Measurements from ENCODE around the gene KIAA0586. TPM values are rescaled to one million over a fixed set of nuclear protein-coding genes. Genes with fewer than 3 reads are reported as not detected.
"Not testable (repeated sequence)": the region's sequence is repeated elsewhere in the genome, so short reads cannot be mapped to it uniquely, and the experiment has no call there.

The KIAA0586 gene
- total RNA-seq, 1 experiment from 2014 or later: 23.5 TPM

- H3K36me3 Mint-ChIP-seq: peaks cover 4% of the 10 kb centered on the region; the same call in 1 of the 2 replicates
- DNase-seq (ENCODE audit: low spot score): no peak
- CTCF ChIA-PET: interaction anchor here (0.6 to 2.2 kb wide), 67 partner anchors 9 to 1006 kb away, joined by 3 to 44 read pairs (median 4); partner anchors contain the start of gene DACT1
- H3K4me3 Mint-ChIP-seq: no peak overlapping the region
- H3K27me3 Mint-ChIP-seq (ENCODE audit: low read depth): no peaks in the 10 kb centered on the region
- POLR2A ChIA-PET: interaction anchor here (0.5 kb wide), 1 partner anchor 136 kb away, joined by 3 read pairs; the partner anchor contains the start of gene DACT1
- TF ChIP-seq CTCF (IDR thresholded peaks at IDR 0.05) (peak; percentile 73), NFATC4 (CRISPR knock-in tag; IDR thresholded peaks at IDR 0.05) (no peak)
- H3K27ac Mint-ChIP-seq: no peak overlapping the region
- H3K9me3 Mint-ChIP-seq: no peaks in the 10 kb centered on the region
- no peaks in the 10 kb centered on the region for H3K4me1 Mint-ChIP-seq
- peak; percentile 78 for ATAC-seq
Measured at GRCh38 chr14:58501214-58501816, 73.8 kb downstream of the KIAA0586 start.

GRCh38 chr14:58513272-58513671 lies 85.8 kb downstream of the KIAA0586 start:
- CTCF ChIA-PET: no interaction called here
- Mint-ChIP-seq H3K36me3 (peaks cover 11% of the 10 kb centered on the region), H3K9me3 (peaks cover 11% of the 10 kb centered on the region), H3K4me1 (no peaks in the 10 kb centered on the region), H3K27me3 (ENCODE audit: low read depth) (no peaks in the 10 kb centered on the region), H3K4me3 (no peak overlapping the region), H3K27ac (no peak overlapping the region)
- DNase-seq (ENCODE audit: low spot score) (no peak), ATAC-seq (no peak)
- no peak for TF ChIP-seq USF2 (CRISPR knock-in tag; IDR thresholded peaks at IDR 0.05)
- TF ChIP-seq KAT7 (CRISPR knock-in tag; IDR thresholded peaks at IDR 0.05; ENCODE audit: borderline replicate concordance): no peak
- TF ChIP-seq ZNF219 (CRISPR knock-in tag; IDR thresholded peaks at IDR 0.05; ENCODE audit: borderline replicate concordance): no peak
- POLR2A ChIA-PET: no interaction called here

- H3K9me3 Mint-ChIP-seq: peaks cover 16% of the 10 kb centered on the region
- DNase-seq (ENCODE audit: low spot score) (no peak), ATAC-seq (no peak)
- no peaks in the 10 kb centered on the region for H3K27me3 Mint-ChIP-seq (ENCODE audit: low read depth)
- no peak overlapping the region for H3K27ac Mint-ChIP-seq
- TF ChIP-seq TEAD1 (CRISPR knock-in tag; IDR thresholded peaks at IDR 0.05) (no peak), ZNF671 (CRISPR knock-in tag; IDR thresholded peaks at IDR 0.05) (no peak), NR2C2 (CRISPR knock-in tag; IDR thresholded peaks at IDR 0.05) (no peak), ZNF425 (CRISPR knock-in tag; conservative IDR thresholded peaks at IDR 0.05) (no peak), ELF4 (CRISPR knock-in tag; IDR thresholded peaks at IDR 0.05; ENCODE audit: low read depth) (no peak), RELA (CRISPR knock-in tag; IDR thresholded peaks at IDR 0.05; ENCODE audit: borderline replicate concordance) (no peak), TP53 (CRISPR knock-in tag; IDR thresholded peaks at IDR 0.05) (no peak), ATF3 (CRISPR knock-in tag; conservative IDR thresholded peaks at IDR 0.05) (no peak), ESRRA (CRISPR knock-in tag; IDR thresholded peaks at IDR 0.05; ENCODE audit: borderline replicate concordance) (no peak), ZSCAN18 (CRISPR knock-in tag; IDR thresholded peaks at IDR 0.05) (no peak), AFF4 (CRISPR knock-in tag; IDR thresholded peaks at IDR 0.05; ENCODE audit: borderline replicate concordance) (no peak)
- H3K36me3 Mint-ChIP-seq: peaks cover 21% of the 10 kb centered on the region
- no peaks in the 10 kb centered on the region for H3K4me1 Mint-ChIP-seq
- CTCF ChIA-PET: interaction anchor here (1.7 kb wide), 1 partner anchor 57 kb away, joined by 5 read pairs; no protein-coding TSS in a partner anchor
- POLR2A ChIA-PET: no interaction called here
- no peak overlapping the region for H3K4me3 Mint-ChIP-seq
Measured at GRCh38 chr14:58517592-58517991, 90.1 kb downstream of the KIAA0586 start.

- H3K27me3 Mint-ChIP-seq (ENCODE audit: low read depth); ATAC-seq; POLR2A ChIA-PET; H3K27ac Mint-ChIP-seq; H3K4me1 Mint-ChIP-seq; H3K4me3 Mint-ChIP-seq: not testable (repeated sequence)
- peaks cover 48% of the 10 kb centered on the region for H3K9me3 Mint-ChIP-seq
- H3K36me3 Mint-ChIP-seq: peaks cover 55% of the 10 kb centered on the region
- peak; percentile 18 for DNase-seq (ENCODE audit: low spot score)
- CTCF ChIA-PET: interaction anchor here (1.5 kb wide), 1 partner anchor 25 kb away, joined by 5 read pairs; no protein-coding TSS in a partner anchor
Measured at GRCh38 chr14:58525691-58526090, 98.2 kb downstream of the KIAA0586 start.
